ENCODE measurements around the gene CDPF1. TPM values are rescaled to one million over a fixed set of nuclear protein-coding genes. Genes with fewer than 3 reads are reported as not detected.

CDPF1 gene
- total RNA-seq, 4 donors from 2014 or later = 1.5 to 12.7 (median 4.5) TPM

- Histone ChIP-seq H3K36me3 (no peaks in the 10 kb centered on the region), H3K4me3 (no peak overlapping the region), H3K9me3 (no peaks in the 10 kb centered on the region), H3K27me3 (no peaks in the 10 kb centered on the region), H3K4me1 (no peaks in the 10 kb centered on the region), H3K27ac (no peak overlapping the region)
- intact Hi-C loops (cut with DNase I; ENCODE audit: low total_unique reads) = loop anchor here (10.0 kb wide), 1 partner anchor 105 kb away; no protein-coding TSS in a partner anchor
- DNase-seq = no peak
- no peak for TF ChIP-seq CTCF (IDR thresholded peaks at IDR 0.05)
- TF ChIP-seq POLR2A (IDR thresholded peaks at IDR 0.05) = no peak
Observed at GRCh38 chr22:46240073-46240472, 10.0 kb downstream of the CDPF1 start.

- no peak for DNase-seq
- TF ChIP-seq CTCF (IDR thresholded peaks at IDR 0.05) (no peak), POLR2A (IDR thresholded peaks at IDR 0.05) (no peak)
- H3K4me1 ChIP-seq = no peaks in the 10 kb centered on the region
- intact Hi-C loops (cut with DNase I; ENCODE audit: low total_unique reads) = loop anchor here (10.0 kb wide), 1 partner anchor 105 kb away; no protein-coding TSS in a partner anchor
- no peaks in the 10 kb centered on the region for H3K36me3 ChIP-seq
- no peak overlapping the region for H3K4me3 ChIP-seq
- H3K27me3 ChIP-seq = no peaks in the 10 kb centered on the region
- H3K27ac ChIP-seq = no peak overlapping the region
- no peaks in the 10 kb centered on the region for H3K9me3 ChIP-seq
Observed at GRCh38 chr22:46239261-46240048, 10.6 kb downstream of the CDPF1 start.

GRCh38 chr22:46238541-46238940 is 11.6 kb downstream of the CDPF1 start:
- no peaks in the 10 kb centered on the region for H3K4me1 ChIP-seq
- TF ChIP-seq POLR2A (IDR thresholded peaks at IDR 0.05) = no peak
- no peak for TF ChIP-seq CTCF (IDR thresholded peaks at IDR 0.05)
- H3K4me3 ChIP-seq = no peak overlapping the region
- DNase-seq = no peak
- H3K9me3 ChIP-seq = no peaks in the 10 kb centered on the region
- H3K36me3 ChIP-seq = no peaks in the 10 kb centered on the region
- intact Hi-C loops (cut with DNase I; ENCODE audit: low total_unique reads) = no loop called here
- no peak overlapping the region for H3K27ac ChIP-seq
- no peaks in the 10 kb centered on the region for H3K27me3 ChIP-seq

GRCh38 chr22:46237453-46238124 is 12.5 kb downstream of the CDPF1 start:
- TF ChIP-seq POLR2A (IDR thresholded peaks at IDR 0.05) (no peak), CTCF (IDR thresholded peaks at IDR 0.05) (no peak)

DNA sequence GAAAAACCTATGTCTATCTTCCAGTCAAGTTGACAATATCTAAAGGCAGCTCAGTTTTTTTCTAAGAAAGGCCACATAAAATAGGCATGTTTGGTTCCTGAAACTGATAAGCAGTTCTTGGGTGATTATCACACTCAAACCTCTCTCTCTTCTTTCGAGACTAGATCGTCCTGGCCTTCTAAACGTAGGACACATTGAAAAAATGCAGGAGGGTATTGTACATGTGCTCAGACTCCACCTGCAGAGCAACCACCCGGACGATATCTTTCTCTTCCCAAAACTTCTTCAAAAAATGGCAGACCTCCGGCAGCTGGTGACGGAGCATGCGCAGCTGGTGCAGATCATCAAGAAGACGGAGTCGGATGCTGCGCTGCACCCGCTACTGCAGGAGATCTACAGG is 15.1 kb downstream of the CDPF1 start:
- Histone ChIP-seq H3K9me3 (no peaks in the 10 kb centered on the region), H3K4me3 (no peak overlapping the region), H3K27me3 (no peaks in the 10 kb centered on the region), H3K36me3 (no peaks in the 10 kb centered on the region), H3K4me1 (no peaks in the 10 kb centered on the region), H3K27ac (no peak overlapping the region)
- TF ChIP-seq CTCF (IDR thresholded peaks at IDR 0.05) = no peak
- TF ChIP-seq POLR2A (IDR thresholded peaks at IDR 0.05) = no peak
- intact Hi-C loops (cut with DNase I; ENCODE audit: low total_unique reads) = no loop called here
- no peak for DNase-seq

More at GRCh38 chr22:46237453-46238124, 12.5 kb downstream of the CDPF1 start:
- H3K27me3 ChIP-seq = no peaks in the 10 kb centered on the region
- H3K4me1 ChIP-seq = no peaks in the 10 kb centered on the region
- no peak overlapping the region for H3K4me3 ChIP-seq
- DNase-seq = no peak
- H3K9me3 ChIP-seq = no peaks in the 10 kb centered on the region
- H3K36me3 ChIP-seq = no peaks in the 10 kb centered on the region
- H3K27ac ChIP-seq = no peak overlapping the region
- intact Hi-C loops (cut with DNase I; ENCODE audit: low total_unique reads) = no loop called here
